HG02884 (cell line): ENCODE data around the gene TMEM270.
"Not testable (repeated sequence)": the region's sequence is repeated elsewhere in the genome, so short reads cannot be mapped to it uniquely, and the experiment has no call there.

Experiments
- ATAC-seq: cut with Tn5 transposase; IDR thresholded peaks from one replicate; pipeline ENCODE4 v1.9.1; 2021; ENCODE audit warnings: mild to moderate bottlenecking, moderate library complexity; ENCODE audit not compliant: unreplicated experiment

The TMEM270 gene

DNA sequence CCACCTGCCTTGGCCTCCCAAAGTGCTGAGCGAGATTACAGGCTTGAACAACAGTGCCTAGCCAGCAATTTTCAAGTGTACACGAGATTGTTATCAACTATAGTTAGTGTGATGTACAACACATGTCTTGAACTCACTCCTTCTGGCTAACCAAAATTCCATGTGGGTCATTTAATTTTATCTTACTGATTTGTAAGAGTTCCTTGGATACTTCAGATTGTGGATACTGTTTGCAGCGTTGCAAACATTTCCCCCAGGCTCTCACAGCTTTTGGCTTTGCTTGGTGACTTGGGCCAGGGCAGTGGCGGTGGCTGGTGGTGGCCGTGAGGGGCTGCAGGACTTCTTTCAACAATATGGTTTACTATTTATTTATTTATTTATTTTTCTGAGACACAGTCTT, 8.5 kb upstream of the TMEM270 start:
- ATAC-seq = no peak

DNA sequence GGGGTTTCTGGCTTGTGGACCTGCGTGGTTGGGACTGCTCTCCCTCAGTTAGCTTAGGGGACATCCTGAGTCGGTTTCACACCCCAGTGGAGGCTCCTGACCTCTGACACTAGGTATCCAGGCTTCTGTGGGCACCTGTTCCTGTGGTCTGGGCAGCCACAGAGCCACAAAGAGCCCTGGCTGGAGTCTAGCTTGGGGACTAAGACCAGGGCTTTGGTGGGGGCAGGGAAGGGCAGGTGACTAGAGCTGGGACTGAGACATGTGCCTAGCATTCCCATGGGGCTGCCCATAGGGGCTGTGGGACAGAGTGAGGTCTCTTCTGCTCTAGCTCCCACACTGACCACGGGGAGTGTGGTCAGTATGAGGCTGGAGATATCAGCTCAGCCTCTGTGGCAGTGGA, 4.0 kb upstream of the TMEM270 start:
- ATAC-seq = no peak

GRCh38 chr7:73858807-73859206, 2.2 kb upstream of the TMEM270 start:
- no peak for ATAC-seq

DNA sequence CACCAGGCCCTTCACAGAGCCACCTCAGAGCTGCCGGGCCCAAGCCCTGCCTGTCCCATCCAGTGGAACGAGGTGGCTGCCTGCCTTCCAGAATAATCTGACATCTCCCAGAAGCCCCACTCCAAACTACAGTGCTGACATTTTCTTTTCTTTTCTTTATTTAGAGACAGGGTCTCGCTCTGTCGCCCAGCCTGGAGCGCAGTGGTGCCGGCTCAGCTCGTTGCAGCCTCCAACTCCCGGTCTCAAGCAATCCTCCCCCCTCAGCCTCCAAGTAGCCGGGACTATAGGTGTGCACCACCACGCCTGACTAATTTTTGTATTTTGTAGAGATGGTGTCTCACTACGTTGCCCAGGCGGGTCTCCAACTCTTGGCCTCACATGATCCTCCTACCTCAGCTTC, 346 bp downstream of the TMEM270 start:
- ATAC-seq = no peak

- no peak for ATAC-seq
These were observed 4.2 kb downstream of the TMEM270 start for GRCh38 chr7:73864981-73865711.

- no peak for ATAC-seq
These were observed 4.9 kb downstream of the TMEM270 start for GRCh38 chr7:73865738-73866445.

GRCh38 chr7:73866446-73866767, 5.4 kb downstream of the TMEM270 start:
- no peak for ATAC-seq

- ATAC-seq = no peak
These were observed 8.2 kb downstream of the TMEM270 start for GRCh38 chr7:73869011-73869798.

DNA sequence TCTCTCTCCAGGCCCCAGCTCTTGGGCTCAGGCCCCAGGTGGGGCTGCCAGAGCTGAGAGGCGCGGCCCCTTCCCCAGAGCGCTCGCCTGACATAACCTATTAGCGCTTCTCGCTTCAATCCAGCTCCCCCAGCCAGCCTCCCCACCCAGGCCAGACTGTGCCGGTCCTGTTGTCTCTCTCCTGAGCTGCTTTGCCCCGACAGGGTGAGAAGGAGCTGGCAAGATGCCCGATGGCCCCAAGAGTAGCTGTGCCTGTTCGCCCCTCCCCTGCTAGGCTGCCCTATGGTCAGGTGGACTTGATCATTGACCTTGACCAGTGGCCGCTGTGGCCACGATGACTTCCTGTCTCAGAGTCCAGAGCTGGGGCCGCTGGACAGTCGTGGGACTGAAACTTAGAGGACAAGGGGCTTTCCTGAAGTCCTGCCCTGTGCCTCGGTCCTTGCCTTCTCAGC, 9.1 kb downstream of the TMEM270 start:
- ATAC-seq = no peak

- no peak for ATAC-seq
These were observed 10.4 kb downstream of the TMEM270 start for GRCh38 chr7:73871163-73872011.

GRCh38 chr7:73872056-73872908, 11.3 kb downstream of the TMEM270 start:
- no peak for ATAC-seq

DNA sequence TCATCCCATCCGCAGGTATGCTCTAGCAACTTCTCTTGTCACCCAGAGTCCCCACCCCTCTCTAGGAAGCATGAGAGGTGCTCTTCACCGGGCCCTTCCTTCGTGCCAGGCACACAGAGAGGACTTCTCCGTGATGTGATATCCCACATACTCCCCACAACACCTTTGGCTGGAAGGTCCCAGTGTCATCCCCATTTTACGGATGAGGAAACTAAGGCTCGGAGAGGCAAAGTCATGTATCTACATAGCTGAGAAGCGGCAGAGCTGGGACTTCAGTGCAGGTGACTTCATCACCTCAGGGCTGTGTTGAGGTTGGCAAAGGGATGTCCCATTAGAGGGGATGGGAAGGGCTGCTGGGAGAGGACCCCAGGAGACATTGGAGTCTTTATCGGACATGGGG, 15.4 kb downstream of the TMEM270 start:
- no peak for ATAC-seq

GRCh38 chr7:73876973-73877372, 16.0 kb downstream of the TMEM270 start:
- no peak for ATAC-seq

GRCh38 chr7:73879977-73880681, 19.2 kb downstream of the TMEM270 start:
- no peak for ATAC-seq

DNA sequence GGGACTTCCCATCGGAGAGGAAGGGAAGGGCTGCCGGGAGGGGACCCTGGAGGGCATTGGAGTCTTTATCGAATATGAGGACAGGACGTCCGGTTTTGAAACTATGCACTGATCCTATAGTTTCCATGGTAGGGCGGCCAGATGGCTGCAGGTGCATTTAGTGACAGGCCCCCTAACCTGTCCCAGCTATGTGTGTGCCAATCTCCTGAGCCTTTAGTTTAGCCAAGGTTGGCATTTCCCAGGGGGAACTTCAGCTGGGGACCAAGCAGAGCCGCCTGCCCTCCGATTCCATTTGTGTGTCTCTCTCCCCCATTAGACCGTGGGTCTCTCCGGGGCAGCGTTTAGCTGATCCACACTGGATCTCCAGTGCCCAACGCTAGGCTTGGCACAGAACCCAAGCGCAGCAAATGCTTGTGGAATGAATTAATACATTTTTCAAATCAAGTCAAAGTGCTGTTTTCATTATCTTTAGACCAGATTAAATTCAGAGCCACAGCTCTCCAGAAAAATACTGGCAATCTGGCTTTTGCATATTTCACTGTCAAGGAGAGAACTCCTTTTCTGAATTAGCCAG, 19.9 kb downstream of the TMEM270 start:
- no peak for ATAC-seq

- ATAC-seq = no peak
These were observed 20.5 kb downstream of the TMEM270 start for GRCh38 chr7:73881352-73882046.

DNA sequence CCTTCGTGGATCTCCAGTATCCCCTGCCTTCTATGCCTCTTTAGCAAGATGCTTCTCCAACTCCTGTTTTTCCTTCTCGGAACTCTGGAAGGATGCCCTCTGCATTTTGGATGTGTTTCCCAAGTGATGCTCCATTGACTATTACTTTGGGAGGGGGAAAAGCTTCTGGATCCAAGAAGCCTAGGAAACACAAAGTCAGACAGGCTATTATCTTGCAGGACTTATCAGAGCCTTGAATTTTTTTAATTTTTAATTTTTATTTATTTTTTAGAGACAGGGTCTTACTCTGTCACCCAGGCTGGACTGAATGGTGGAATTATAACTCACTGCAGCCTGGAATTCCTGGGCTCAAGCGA, 21.1 kb downstream of the TMEM270 start:
- no peak for ATAC-seq

- not testable (repeated sequence) for ATAC-seq
These were observed 24.0 kb downstream of the TMEM270 start for GRCh38 chr7:73884867-73885422.
